Neural progenitor cell (in vitro differentiated cells): ENCODE data around the gene SGTA. TPM values are rescaled to one million over a fixed set of nuclear protein-coding genes. Genes with fewer than 3 reads are reported as not detected.

Experiments
- DNase-seq: peaks from one replicate; pipeline ENCODE4 v3.0.0-alpha.2; 2016; ENCODE audit warnings: low spot score
- H2AFZ ChIP-seq: fragments of 200-600 bp; sonication (generic); replicated peaks from 2 replicates; pipeline ENCODE4 v1.6.1; 2016; ENCODE audit warnings: antibody characterized with exemption
- H3F3A ChIP-seq: fragments of 200-600 bp; sonication (generic); 2 replicates; pipeline ENCODE4 v1.6.1; 2016; ENCODE audit warnings: antibody characterized with exemption, low read depth
- H3K27ac ChIP-seq: fragments of 200-600 bp; sonication (generic); 2 replicates; pipeline ENCODE4 v1.5.1; 2016; ENCODE audit warnings: mild to moderate bottlenecking
- H3K27me3 ChIP-seq: fragments of 200-600 bp; sonication (generic); 2 replicates; pipeline ENCODE4 v1.6.1; 2016; ENCODE audit warnings: mild to moderate bottlenecking, moderate library complexity
- H3K36me3 ChIP-seq: fragments of 200-600 bp; sonication (generic); 2 replicates; pipeline ENCODE4 v1.5.1; 2016
- H3K4me1 ChIP-seq: fragments of 200-600 bp; sonication (generic); 2 replicates; pipeline ENCODE4 v1.6.1; 2016; ENCODE audit warnings: mixed run types
- H3K4me2 ChIP-seq: fragments of 200-600 bp; sonication (generic); 2 replicates; pipeline ENCODE4 v1.6.1; 2016
- H3K4me3 ChIP-seq: fragments of 200-600 bp; sonication (generic); 2 replicates; pipeline ENCODE4 v1.5.1; 2016
- H3K79me2 ChIP-seq: fragments of 200-600 bp; sonication (generic); 2 replicates; pipeline ENCODE4 v1.6.1; 2016; ENCODE audit warnings: low read depth
- H3K9ac ChIP-seq: fragments of 200-600 bp; sonication (generic); 2 replicates; pipeline ENCODE4 v1.6.1; 2016
- H3K9me3 ChIP-seq: fragments of 200-600 bp; sonication (generic); 2 replicates; pipeline ENCODE4 v1.5.1; 2016; ENCODE audit warnings: low read depth
- H4K20me1 ChIP-seq: fragments of 200-600 bp; sonication (generic); 2 replicates; pipeline ENCODE4 v1.6.1; 2016; ENCODE audit warnings: low read depth
- H3K27ac Mint-ChIP-seq: 3 replicates; pipeline ENCODE4 v1.8.0; 2021; ENCODE audit warnings: mixed read lengths
- H3K27me3 Mint-ChIP-seq: 2 replicates; pipeline ENCODE4 v1.8.0; 2022; ENCODE audit warnings: low read depth, mild to moderate bottlenecking, inconsistent platforms, moderate library complexity, mixed read lengths; ENCODE audit not compliant: insufficient read depth
- H3K36me3 Mint-ChIP-seq: 3 replicates; pipeline ENCODE4 v1.8.0; 2021; ENCODE audit warnings: mixed read lengths
- H3K4me1 Mint-ChIP-seq: 3 replicates; pipeline ENCODE4 v1.8.0; 2021; ENCODE audit warnings: mixed read lengths
- H3K4me3 Mint-ChIP-seq: 3 replicates; pipeline ENCODE4 v1.8.0; 2021; ENCODE audit warnings: mild to moderate bottlenecking, moderate library complexity, mixed read lengths
- H3K9me3 Mint-ChIP-seq: 3 replicates; pipeline ENCODE4 v1.8.0; 2020; ENCODE audit warnings: mixed read lengths
- CTCF ChIP-seq: fragments of 200-600 bp; sonication (generic); IDR thresholded peaks from 2 replicates; pipeline ENCODE4 v1.5.1; 2017; ENCODE audit warnings: antibody characterized with exemption, mild to moderate bottlenecking
- EZH2 ChIP-seq: fragments of 200-600 bp; sonication (generic); IDR thresholded peaks from 2 replicates; pipeline ENCODE4 v1.6.1; 2017; ENCODE audit warnings: antibody characterized with exemption, mild to moderate bottlenecking, moderate library complexity
- EZH2phosphoT487 ChIP-seq: fragments of 200-600 bp; sonication (generic); IDR thresholded peaks from 2 replicates; pipeline ENCODE4 v1.6.1; 2017; ENCODE audit warnings: antibody characterized with exemption
- total RNA-seq: library from RNA; depleted of rRNA; stranded (reverse); fragments of >200 nt; gene quantifications from 2 replicates; pipeline ENCODE4 v1.2.3, GENCODE V29; 2015; ENCODE audit warnings: low replicate concordance

The SGTA gene
- total RNA-seq, 1 donor from 2014 or later, result 30.9 TPM

GRCh38 chr19:2732883-2733282 lies 50.2 kb downstream of the SGTA start:
- no peak for TF ChIP-seq CTCF
- no peak for TF ChIP-seq EZH2phosphoT487
- no peak for TF ChIP-seq EZH2
- DNase-seq, result no peak
- Histone ChIP-seq H4K20me1 (peaks cover 12% of the 10 kb centered on the region), H3K9ac (no peak overlapping the region), H3K27me3 (peaks cover 3% of the 10 kb centered on the region), H3K4me2 (no peak overlapping the region), H3K4me3 (no peak overlapping the region), H2AFZ (no peak overlapping the region), H3K4me1 (no peaks in the 10 kb centered on the region), H3K27ac (no peak overlapping the region), H3K36me3 (no peaks in the 10 kb centered on the region), H3K9me3 (no peaks in the 10 kb centered on the region), H3F3A (no peaks in the 10 kb centered on the region), H3K79me2 (no peaks in the 10 kb centered on the region)
- peaks cover 13% of the 10 kb centered on the region for H3K36me3 Mint-ChIP-seq
- H3K4me1 Mint-ChIP-seq, result peaks cover 5% of the 10 kb centered on the region
- H3K9me3 Mint-ChIP-seq, result no peaks in the 10 kb centered on the region
- no peak overlapping the region for H3K27ac Mint-ChIP-seq
- H3K4me3 Mint-ChIP-seq, result no peak overlapping the region
- H3K27me3 Mint-ChIP-seq, result peaks cover 2% of the 10 kb centered on the region

- Histone ChIP-seq H4K20me1 (peaks cover 12% of the 10 kb centered on the region), H3K79me2 (no peaks in the 10 kb centered on the region), H3K27ac (no peak overlapping the region), H2AFZ (no peak overlapping the region), H3F3A (no peaks in the 10 kb centered on the region), H3K9ac (no peak overlapping the region), H3K27me3 (peaks cover 10% of the 10 kb centered on the region), H3K36me3 (no peaks in the 10 kb centered on the region), H3K4me3 (no peak overlapping the region), H3K4me2 (no peak overlapping the region), H3K4me1 (no peaks in the 10 kb centered on the region), H3K9me3 (no peaks in the 10 kb centered on the region)
- no peak for TF ChIP-seq EZH2
- no peak for TF ChIP-seq CTCF
- no peak for TF ChIP-seq EZH2phosphoT487
- DNase-seq, result no peak
- H3K9me3 Mint-ChIP-seq, result no peaks in the 10 kb centered on the region
- H3K27ac Mint-ChIP-seq, result no peak overlapping the region
- no peak overlapping the region for H3K4me3 Mint-ChIP-seq
- peaks cover 13% of the 10 kb centered on the region for H3K36me3 Mint-ChIP-seq
- peaks cover 2% of the 10 kb centered on the region for H3K27me3 Mint-ChIP-seq
- H3K4me1 Mint-ChIP-seq, result peaks cover 5% of the 10 kb centered on the region
Observed at GRCh38 chr19:2732157-2732725, 50.8 kb downstream of the SGTA start.

- Mint-ChIP-seq H3K27me3 (peaks cover 2% of the 10 kb centered on the region), H3K9me3 (no peaks in the 10 kb centered on the region), H3K27ac (no peak overlapping the region), H3K4me3 (no peak overlapping the region), H3K36me3 (peaks cover 9% of the 10 kb centered on the region), H3K4me1 (peaks cover 8% of the 10 kb centered on the region)
- Histone ChIP-seq H3F3A (no peaks in the 10 kb centered on the region), H2AFZ (no peak overlapping the region), H3K9ac (no peak overlapping the region), H3K4me1 (no peaks in the 10 kb centered on the region), H3K79me2 (no peaks in the 10 kb centered on the region), H3K4me3 (no peak overlapping the region), H3K4me2 (no peak overlapping the region), H3K27me3 (peaks cover 18% of the 10 kb centered on the region), H3K9me3 (no peaks in the 10 kb centered on the region), H3K36me3 (no peaks in the 10 kb centered on the region), H3K27ac (no peak overlapping the region), H4K20me1 (peaks cover 12% of the 10 kb centered on the region)
- DNase-seq, result no peak
- TF ChIP-seq CTCF, result no peak
Observed at GRCh38 chr19:2731181-2731995, 51.7 kb downstream of the SGTA start.
